Heart right ventricle (tissue), 16 donors: ENCODE results near the gene IRGQ. TPM values are rescaled to one million over a fixed set of nuclear protein-coding genes. Genes with fewer than 3 reads are reported as not detected.

Experiments used
- ATAC-seq, 8 donors: fragments of 200-7000 bp; cut with Tn5 transposase; one replicate each; pipeline ENCODE4 v1.9.1; 2020; ENCODE audit warnings: mild to moderate bottlenecking in 8 of 8, moderate library complexity in 8 of 8, moderate number of reproducible peaks in 1 of 8
- DNase-seq, 2 donors: peaks; one replicate each; pipeline ENCODE4 v3.0.0-alpha.2; 2020
- H3K27ac ChIP-seq, 10 donors: fragments of 200-600 bp; sonication (generic) in 2 of 10; one replicate each; pipeline versions ENCODE4 v1.5.0 to v1.8.0; 2020 to 2022; ENCODE audit warnings: mild to moderate bottlenecking in 3 of 10
- H3K27me3 ChIP-seq, 7 donors: fragments of 200-600 bp; one replicate each; pipeline ENCODE4 v1.8.0; 2021 to 2022; ENCODE audit warnings: mild to moderate bottlenecking in 2 of 7
- H3K36me3 ChIP-seq, 9 donors: fragments of 200-600 bp; sonication (generic) in 1 of 9; one replicate each; pipeline versions ENCODE4 v1.5.0 to v1.8.0; 2020 to 2022; ENCODE audit warnings: mild to moderate bottlenecking in 2 of 9
- H3K4me1 ChIP-seq, 9 donors: fragments of 200-600 bp; sonication (generic) in 1 of 9; one replicate each; pipeline versions ENCODE4 v1.5.0 to v1.8.0; 2020 to 2022; ENCODE audit warnings: mild to moderate bottlenecking in 4 of 9
- H3K4me3 ChIP-seq, 10 donors: fragments of 200-600 bp; sonication (generic) in 2 of 10; one replicate each; pipeline versions ENCODE4 v1.5.0 to v1.8.0; 2020 to 2022; ENCODE audit warnings: mild to moderate bottlenecking in 7 of 10, moderate library complexity in 2 of 10
- H3K9me3 ChIP-seq, 11 donors: fragments of 200-600 bp in 10 of 11; sonication (generic) in 2 of 11; one replicate each; pipeline versions ENCODE4 v1.5.0 to v1.8.0; 2013 to 2022; ENCODE audit warnings: mild to moderate bottlenecking in 2 of 11, control low read depth in 1 of 11, moderate library complexity in 1 of 11
- CTCF ChIP-seq, 9 donors: fragments of 200-600 bp; sonication (generic) in 2 of 9; IDR thresholded peaks; one replicate each; pipeline versions ENCODE4 v1.5.0 to v1.8.0; 2021 to 2022; ENCODE audit warnings: antibody characterized with exemption in 9 of 9, mild to moderate bottlenecking in 5 of 9, moderate library complexity in 1 of 9
- WGBS, 2 donors: extraction: QIAGEN DNeasy Blood & Tissue Kit; methylation state at CpG; one replicate each; pipeline ENCODE4 v1.1.7; 2013; ENCODE audit warnings: inconsistent platforms in 1 of 2; 5-methylcytosine and 5-hydroxymethylcytosine counted together
- intact Hi-C, 10 donors: fragments of 100-400 bp; cut with DNase I; formaldehyde crosslinking; loops; one replicate each; pipeline versions ENCODE4 v1.11.1 to v1.14.2; 2022
- polyA plus RNA-seq, 2 donors: library from polyadenylated mRNA; stranded (reverse); fragments of 200-250 nt; gene quantifications; one replicate each; pipeline ENCODE4 v1.2.3, GENCODE V29; 2013
- total RNA-seq, 10 donors: library from RNA; stranded (reverse); fragmentation: NEBNext Ultra II Directional in 3 of 10; extraction: Animal tissue kit (Norgen Biotek cat#: 25700) in 3 of 10; gene quantifications; one replicate each; pipeline versions ENCODE4 v1.2.1 to v1.2.4, GENCODE V29; 2021 to 2023
- donor health status: Arrhythmogenic right ventricular cardiomyopathy.
- donor health status: ischemic (EF 13 %, LVEDD 7.1; RV severe dilation, severe dysfunction).
- donor health status: healthy with polysubstance abuse.
- donor health status: DM: no; HTN: yes; CAD: no.
- donor health status: DM: no; HTN: no; CAD: no.
- donor health status: ischemic (EF 25% LVEDD 6.9; RV normal size, moderate dysfunction).
- donor health status: ischemic (EF 25% LVEDD 5.7; RV mildly dilated, moderate dysfunction).
- donor health status: healthy.
- donor health status: DM: yes; HTN: yes; CAD: no.
- donor health status: Ischemic cardiomyopathy.
- donor health status: ischemic (EF 35%, LVEDD 5.7; RV mildly dilated, moderate dysfunction).
- donor health status: nonischemic (EF 11% LVEDD 7.7; RV severe dilation, severe dysfunction).
- donor health status: DM: yes; HTN: yes; CAD: no.
- donor health status: PGD.
- donor health status: ischemic (EF 29% LVEDD 5.4; RV normal size, mild dysfunction).
- donor health status: nonischemic (EF 23%, LVEDD 6.1; RV moderate dilation, normal function).

The IRGQ gene
- total and polyA plus RNA-seq, 12 donors, result 5.6 to 34.2 (median 26.4) TPM

- WGBS, 2 donors, result 83 to 89% methylated on average over 7 of the region's 7 CpGs
- no peak for DNase-seq
- TF ChIP-seq CTCF (IDR thresholded peaks at IDR 0.05), result no peak
- H3K27ac ChIP-seq, result no peak overlapping the region
- peaks cover 0 to 11% (median 0%) of the 10 kb centered on the region in 9 donors for H3K4me1 ChIP-seq
- no peak overlapping the region for H3K4me3 ChIP-seq
- no peak for ATAC-seq
- intact Hi-C loops, result no loop called here
- H3K9me3 ChIP-seq, result no peaks in the 10 kb centered on the region
- no peaks in the 10 kb centered on the region for H3K27me3 ChIP-seq
- H3K36me3 ChIP-seq, result peaks cover 0 to 63% (median 4%) of the 10 kb centered on the region in 9 donors
These were observed 13.9 kb upstream of the IRGQ start for GRCh38 chr19:43609872-43610271.

DNA sequence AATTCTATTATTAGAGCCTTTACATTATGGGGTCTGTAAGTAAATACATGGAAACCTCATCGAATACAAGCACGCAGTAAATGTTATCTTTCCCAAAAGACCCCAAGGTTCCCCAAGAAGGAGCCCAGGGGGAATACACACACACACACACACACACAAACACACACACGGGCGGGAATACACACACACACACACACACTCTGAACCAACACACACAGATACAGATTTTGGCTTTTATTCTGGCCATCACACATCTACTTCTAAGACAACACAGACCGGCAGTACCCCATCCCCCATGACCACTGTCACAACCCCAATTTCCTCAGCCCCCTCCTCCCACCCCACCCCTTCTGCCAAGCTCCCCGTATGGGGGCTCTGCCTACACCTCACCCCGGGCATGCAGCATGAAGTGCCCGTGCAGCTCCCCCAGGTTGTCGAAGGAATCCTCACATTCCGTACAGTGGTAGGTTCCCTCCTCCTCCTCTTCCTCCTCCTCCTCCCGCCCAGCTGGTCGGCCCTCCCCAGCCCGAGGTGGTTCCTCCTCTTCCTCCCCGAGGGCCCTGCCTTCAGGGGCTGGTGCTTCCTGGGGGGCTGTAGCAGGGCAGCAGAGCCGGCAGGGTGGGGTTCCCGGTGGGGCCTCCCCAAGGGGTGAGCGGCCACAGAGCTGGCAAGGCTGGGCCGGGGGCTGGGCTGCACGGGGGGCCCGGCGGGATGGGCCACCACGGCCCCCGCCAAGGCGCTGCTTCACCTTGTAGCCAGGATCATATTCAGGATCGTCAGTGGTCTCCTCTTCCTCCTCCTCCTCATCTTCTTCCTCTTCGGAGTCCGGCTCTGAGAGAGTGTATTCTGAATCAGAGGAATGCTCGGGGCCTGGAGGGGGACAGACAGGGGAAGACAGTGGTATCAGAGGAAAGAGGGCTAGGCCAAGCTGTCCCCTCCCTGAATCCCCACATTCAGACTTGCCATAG, 11.6 kb upstream of the IRGQ start:
- WGBS, 2 donors, result 67 to 78% methylated on average over 28 of the region's 28 CpGs
- Histone ChIP-seq H3K9me3 (no peaks in the 10 kb centered on the region), H3K27me3 (no peaks in the 10 kb centered on the region), H3K36me3 (peaks cover 0 to 51% (median 0%) of the 10 kb centered on the region in 9 donors), H3K4me3 (peak overlapping the region in 1 of 10 donors; percentile 20), H3K27ac (no peak overlapping the region), H3K4me1 (peaks cover 0 to 11% (median 0%) of the 10 kb centered on the region in 9 donors)
- DNase-seq (no peak), ATAC-seq (peak in 1 of 8 donors; percentile 21)
- intact Hi-C loops, result no loop called here
- no peak for TF ChIP-seq CTCF (IDR thresholded peaks at IDR 0.05)

DNA sequence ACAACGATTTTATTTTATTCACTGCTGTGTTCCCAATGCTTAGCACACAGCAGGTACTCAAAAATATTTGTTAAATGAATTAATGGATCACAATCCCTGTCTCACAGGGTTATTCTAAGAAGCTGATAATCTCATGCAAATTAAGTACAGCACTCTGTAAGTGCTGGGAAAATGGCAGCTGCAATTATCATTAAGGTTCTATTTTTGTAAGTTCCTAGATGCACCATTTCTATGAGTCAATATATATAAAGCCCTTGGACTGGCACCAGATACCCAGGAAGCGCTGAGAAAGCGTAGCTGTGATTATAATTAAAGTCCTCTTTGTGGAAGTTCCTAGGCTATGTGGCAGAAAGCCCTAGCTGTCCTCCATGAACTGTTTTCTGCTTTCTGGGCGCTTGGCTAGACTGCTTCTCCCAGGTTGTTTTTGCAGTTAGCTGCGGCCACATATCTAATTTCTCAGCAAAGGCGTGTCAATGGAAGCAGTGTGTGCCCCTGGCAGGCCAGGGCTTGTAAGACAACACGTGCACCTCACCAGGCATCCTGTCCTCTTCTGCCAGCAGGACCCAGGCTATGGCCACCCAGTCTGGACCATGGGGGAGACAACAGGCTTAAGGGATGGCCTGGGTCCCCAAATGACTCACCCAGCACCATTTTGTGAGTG, 10.8 kb upstream of the IRGQ start:
- H3K36me3 ChIP-seq, result peaks cover 0 to 51% (median 0%) of the 10 kb centered on the region in 9 donors
- peak overlapping the region in 1 of 10 donors; percentile 31 for H3K27ac ChIP-seq
- H3K9me3 ChIP-seq, result no peaks in the 10 kb centered on the region

More for the DNA sequence above, 10.8 kb upstream of the IRGQ start:
- H3K4me3 ChIP-seq, result no peak overlapping the region
- no peak for TF ChIP-seq CTCF (IDR thresholded peaks at IDR 0.05)
- ATAC-seq (no peak), DNase-seq (no peak)
- intact Hi-C loops, result no loop called here
- H3K27me3 ChIP-seq, result no peaks in the 10 kb centered on the region
- 74 to 87% methylated on average over 7 of the region's 7 CpGs for WGBS, 2 donors
- peaks cover 0 to 16% (median 0%) of the 10 kb centered on the region in 9 donors for H3K4me1 ChIP-seq
